ENCODE measurements around the gene DGKA.
"Not testable (repeated sequence)": the region's sequence is repeated elsewhere in the genome, so short reads cannot be mapped to it uniquely, and the experiment has no call there.

The DGKA gene

GRCh38 chr12:56001487-56002100, 70.6 kb downstream of the DGKA start:
- DNase-seq (ENCODE audit: low read depth, low spot score), result no peak
- Histone ChIP-seq H3K27me3 (ENCODE audit: insufficient read depth, insufficient read length) (no peaks in the 10 kb centered on the region), H3K4me3 (ENCODE audit: insufficient read length, low read depth) (no peak overlapping the region), H3K9me3 (ENCODE audit: insufficient read depth, low read length) (no peaks in the 10 kb centered on the region; the same call in 1 of the 2 replicates), H3K36me3 (ENCODE audit: insufficient read depth, insufficient read length, low read length) (peaks cover 28% of the 10 kb centered on the region), H3K9ac (ENCODE audit: insufficient read length, low read depth) (no peak overlapping the region), H3K4me1 (ENCODE audit: insufficient read depth, insufficient read length) (peaks cover 3% of the 10 kb centered on the region)
- no peak for TF ChIP-seq YY1 (IDR thresholded peaks at IDR 0.05; ENCODE audit: insufficient read depth, insufficient read length)
- TF ChIP-seq ZNF274 (IDR thresholded peaks at IDR 0.05; ENCODE audit: low read depth, low read length), result no peak
- TF ChIP-seq SUZ12 (IDR thresholded peaks at IDR 0.05; ENCODE audit: extremely low read depth, insufficient read depth, insufficient read length), result no peak

- H3K36me3 ChIP-seq (ENCODE audit: insufficient read depth, insufficient read length, low read length), result peaks cover 28% of the 10 kb centered on the region
- not testable (repeated sequence) for H3K4me3 ChIP-seq (ENCODE audit: insufficient read length, low read depth); H3K27me3 ChIP-seq (ENCODE audit: insufficient read depth, insufficient read length); H3K4me1 ChIP-seq (ENCODE audit: insufficient read depth, insufficient read length); H3K9me3 ChIP-seq (ENCODE audit: insufficient read depth, low read length); H3K9ac ChIP-seq (ENCODE audit: insufficient read length, low read depth); DNase-seq (ENCODE audit: low read depth, low spot score)
These were observed 72.4 kb downstream of the DGKA start for GRCh38 chr12:56003376-56003775.

All from NT2/D1 (cell line).